Lung (tissue), 12 donors: ENCODE measurements around the gene KRT7. TPM values are rescaled to one million over a fixed set of nuclear protein-coding genes. Genes with fewer than 3 reads are reported as not detected.
"Not testable (repeated sequence)": the region's sequence is repeated elsewhere in the genome, so short reads cannot be mapped to it uniquely, and the experiment has no call there.

Source experiments
- ATAC-seq: fragments of 200-7000 bp; cut with Tn5 transposase; one replicate; pipeline ENCODE4 v1.9.1; 2020; ENCODE audit warnings: moderate number of reproducible peaks; ENCODE audit not compliant: insufficient read depth, low FRiP score
- DNase-seq, 3 donors: peaks; one replicate each; pipeline ENCODE4 v3.0.0-alpha.2; 2013 to 2017
- H3K27ac ChIP-seq, 2 donors: one replicate each; pipeline ENCODE4 v1.5.1; 2013; ENCODE audit warnings: mild to moderate bottlenecking in 2 of 2, moderate library complexity in 2 of 2, control low read depth in 1 of 2, inconsistent platforms in 1 of 2, low read depth in 1 of 2, low read length in 1 of 2
- H3K27me3 ChIP-seq, 3 donors: one replicate each; pipeline ENCODE4 v1.5.1; 2013; ENCODE audit warnings: low read length in 2 of 3; ENCODE audit not compliant: control insufficient read depth in 3 of 3, insufficient read depth in 3 of 3
- H3K36me3 ChIP-seq, 4 donors: one replicate each; pipeline ENCODE4 v1.5.1; 2013; ENCODE audit warnings: low read length in 4 of 4, mild to moderate bottlenecking in 1 of 4, moderate library complexity in 1 of 4; ENCODE audit not compliant: control insufficient read depth in 4 of 4, insufficient read depth in 4 of 4
- H3K4me1 ChIP-seq, 5 donors: one replicate each; pipeline ENCODE4 v1.5.1; 2013; ENCODE audit warnings: low read length in 5 of 5, mild to moderate bottlenecking in 2 of 5, moderate library complexity in 1 of 5; ENCODE audit not compliant: control insufficient read depth in 5 of 5, insufficient read depth in 5 of 5
- H3K4me3 ChIP-seq: one replicate; pipeline ENCODE4 v1.5.1; 2013; ENCODE audit warnings: mild to moderate bottlenecking, control low read depth, moderate library complexity
- H3K9ac ChIP-seq, 2 donors: one replicate each; pipeline ENCODE4 v1.5.1; 2013; ENCODE audit warnings: low read length in 2 of 2, control low read depth in 1 of 2; ENCODE audit not compliant: insufficient read depth in 1 of 2
- H3K9me3 ChIP-seq, 4 donors: one replicate each; pipeline ENCODE4 v1.5.1; 2013; ENCODE audit warnings: low read length in 3 of 4, mild to moderate bottlenecking in 1 of 4, moderate library complexity in 1 of 4; ENCODE audit not compliant: control insufficient read depth in 4 of 4, insufficient read depth in 3 of 4
- CTCF ChIP-seq: IDR thresholded peaks from 2 replicates; pipeline ENCODE4 v1.5.1; 2012; ENCODE audit warnings: mild to moderate bottlenecking; ENCODE audit errors: control extremely low read depth, extremely low read depth
- whole genome bisulfite sequencing, 2 donors: extraction: QIAGEN DNeasy Blood & Tissue Kit; methylation state at CpG; one replicate each; pipeline ENCODE4 v1.1.7; 2013; 5-methylcytosine and 5-hydroxymethylcytosine counted together
- polyA plus RNA-seq, 2 donors: library from polyadenylated mRNA; stranded (reverse); fragments of 200-250 nt; gene quantifications; one replicate each; pipeline ENCODE4 v1.2.1, GENCODE V29; 2013
- total RNA-seq, 2 donors: library from RNA; depleted of rRNA in 1 of 2; stranded (reverse); fragments of >200 nt in 1 of 2; gene quantifications; one replicate each; pipeline ENCODE4 v1.2.1, GENCODE V29; 2014 to 2021
- donor health status: control.
- donor health status: control.
- donor health status: Bipolar disorder and iron deficiency.
- donor health status: healthy.
- donor health status: DM: yes; HTN: yes; CAD: no.

Gene KRT7
- total and polyA plus RNA-seq, 4 donors, result 33.6 to 1,415 (median 1,306) TPM

- 63 to 78% methylated on average over 4 of the region's 4 CpGs for WGBS, 2 donors
- H3K27ac ChIP-seq, result no peak overlapping the region
- H3K9me3 ChIP-seq, result no peaks in the 10 kb centered on the region
- no peak for TF ChIP-seq CTCF
- H3K27me3 ChIP-seq, result no peaks in the 10 kb centered on the region
- peaks cover 0 to 11% (median 0%) of the 10 kb centered on the region in 5 donors for H3K4me1 ChIP-seq
- no peak overlapping the region for H3K9ac ChIP-seq
- no peak for DNase-seq
- H3K36me3 ChIP-seq, result no peaks in the 10 kb centered on the region
- no peak for ATAC-seq
- no peak overlapping the region for H3K4me3 ChIP-seq
Measured at GRCh38 chr12:52284562-52285171, 51.6 kb downstream of the KRT7 start.

GRCh38 chr12:52285172-52285745 is 52.2 kb downstream of the KRT7 start:
- Histone ChIP-seq H3K9me3 (no peaks in the 10 kb centered on the region), H3K4me3 (no peak overlapping the region), H3K27ac (no peak overlapping the region), H3K4me1 (peaks cover 0 to 11% (median 0%) of the 10 kb centered on the region in 5 donors), H3K27me3 (no peaks in the 10 kb centered on the region), H3K9ac (no peak overlapping the region), H3K36me3 (no peaks in the 10 kb centered on the region)
- no peak for TF ChIP-seq CTCF
- WGBS, 2 donors, result 88 to 95% methylated on average over 2 of the region's 2 CpGs
- no peak for ATAC-seq
- no peak for DNase-seq

- Histone ChIP-seq H3K4me1 (peaks cover 0 to 4% (median 0%) of the 10 kb centered on the region in 5 donors), H3K9me3 (no peaks in the 10 kb centered on the region), H3K9ac (no peak overlapping the region), H3K4me3 (no peak overlapping the region), H3K27ac (no peak overlapping the region), H3K27me3 (no peaks in the 10 kb centered on the region), H3K36me3 (no peaks in the 10 kb centered on the region)
- 89 to 91% methylated on average over 24 of the region's 24 CpGs for WGBS, 2 donors
- ATAC-seq (no peak), DNase-seq (no peak)
- no peak for TF ChIP-seq CTCF
Measured at GRCh38 chr12:52285851-52286530, 52.9 kb downstream of the KRT7 start.

- WGBS, 2 donors, result 88 to 89% methylated on average over 21 of the region's 21 CpGs
- not testable (repeated sequence) for H3K9me3 ChIP-seq, DNase-seq
Measured at GRCh38 chr12:52286857-52287785, 54.1 kb downstream of the KRT7 start.

GRCh38 chr12:52287816-52288805 is 55.1 kb downstream of the KRT7 start:
- ATAC-seq, H3K9ac ChIP-seq, DNase-seq, H3K36me3 ChIP-seq, H3K27ac ChIP-seq, H3K4me1 ChIP-seq, H3K9me3 ChIP-seq, H3K4me3 ChIP-seq: not testable (repeated sequence)
- peaks cover 0 to 18% (median 17%) of the 10 kb centered on the region in 3 donors for H3K27me3 ChIP-seq
- 59 to 75% methylated on average over 17 of the region's 17 CpGs for WGBS, 2 donors

More at GRCh38 chr12:52286857-52287785, 54.1 kb downstream of the KRT7 start:
- not testable (repeated sequence) for H3K27ac ChIP-seq, H3K4me3 ChIP-seq, H3K36me3 ChIP-seq, H3K27me3 ChIP-seq, H3K4me1 ChIP-seq, ATAC-seq, H3K9ac ChIP-seq
